Transverse colon (tissue), 4 donors: ENCODE data around the gene ATP13A4.

ENCODE experiments used
- POLR2AphosphoS5 ChIP-seq, 3 donors: sonication (generic); formaldehyde crosslinking; IDR thresholded peaks; one replicate each; pipeline ENCODE4 v1.6.1; 2016; ENCODE audit warnings: antibody characterized with exemption in 3 of 3
- TF ChIP-seq, protein P1 (sequence below), 5 experiments: fragments of 200-600 bp in 3 of 5; fragments of 450-650 bp in 2 of 5; sonication (generic) in 3 of 5; IDR thresholded peaks; 1 replicate in 2 of 5; 2 replicates in 3 of 5; pipeline ENCODE4 v1.5.1; 2016 to 2017; ENCODE audit warnings: antibody characterized with exemption in 5 of 5, inconsistent platforms in 3 of 5, mild to moderate bottlenecking in 2 of 5, moderate library complexity in 1 of 5

DNA sequence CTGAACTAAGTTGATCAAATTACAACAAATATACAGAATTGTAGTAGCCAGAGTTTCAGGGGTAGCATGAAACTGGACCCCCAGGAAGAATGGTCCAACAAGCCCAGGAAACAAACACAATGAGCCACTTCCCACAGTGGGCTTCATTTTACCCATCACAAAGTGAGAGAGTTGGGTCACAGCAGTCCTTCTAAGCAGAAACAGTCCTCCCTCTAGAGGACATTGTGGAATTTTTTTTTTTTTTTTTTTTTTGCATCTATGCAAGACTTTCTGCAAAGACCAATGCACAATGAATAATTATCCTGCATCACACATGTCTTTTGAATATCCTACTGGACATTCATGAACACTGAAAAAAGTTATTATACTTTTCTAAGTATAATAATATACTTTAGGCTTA is 102.4 kb downstream of the ATP13A4 start:
- TF ChIP-seq, protein P1, sequence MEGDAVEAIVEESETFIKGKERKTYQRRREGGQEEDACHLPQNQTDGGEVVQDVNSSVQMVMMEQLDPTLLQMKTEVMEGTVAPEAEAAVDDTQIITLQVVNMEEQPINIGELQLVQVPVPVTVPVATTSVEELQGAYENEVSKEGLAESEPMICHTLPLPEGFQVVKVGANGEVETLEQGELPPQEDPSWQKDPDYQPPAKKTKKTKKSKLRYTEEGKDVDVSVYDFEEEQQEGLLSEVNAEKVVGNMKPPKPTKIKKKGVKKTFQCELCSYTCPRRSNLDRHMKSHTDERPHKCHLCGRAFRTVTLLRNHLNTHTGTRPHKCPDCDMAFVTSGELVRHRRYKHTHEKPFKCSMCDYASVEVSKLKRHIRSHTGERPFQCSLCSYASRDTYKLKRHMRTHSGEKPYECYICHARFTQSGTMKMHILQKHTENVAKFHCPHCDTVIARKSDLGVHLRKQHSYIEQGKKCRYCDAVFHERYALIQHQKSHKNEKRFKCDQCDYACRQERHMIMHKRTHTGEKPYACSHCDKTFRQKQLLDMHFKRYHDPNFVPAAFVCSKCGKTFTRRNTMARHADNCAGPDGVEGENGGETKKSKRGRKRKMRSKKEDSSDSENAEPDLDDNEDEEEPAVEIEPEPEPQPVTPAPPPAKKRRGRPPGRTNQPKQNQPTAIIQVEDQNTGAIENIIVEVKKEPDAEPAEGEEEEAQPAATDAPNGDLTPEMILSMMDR (IDR thresholded peaks at IDR 0.05), result no peak
- TF ChIP-seq POLR2AphosphoS5 (IDR thresholded peaks at IDR 0.05), result no peak
